Measurements from ENCODE around the gene SYCP2L.

DNA sequence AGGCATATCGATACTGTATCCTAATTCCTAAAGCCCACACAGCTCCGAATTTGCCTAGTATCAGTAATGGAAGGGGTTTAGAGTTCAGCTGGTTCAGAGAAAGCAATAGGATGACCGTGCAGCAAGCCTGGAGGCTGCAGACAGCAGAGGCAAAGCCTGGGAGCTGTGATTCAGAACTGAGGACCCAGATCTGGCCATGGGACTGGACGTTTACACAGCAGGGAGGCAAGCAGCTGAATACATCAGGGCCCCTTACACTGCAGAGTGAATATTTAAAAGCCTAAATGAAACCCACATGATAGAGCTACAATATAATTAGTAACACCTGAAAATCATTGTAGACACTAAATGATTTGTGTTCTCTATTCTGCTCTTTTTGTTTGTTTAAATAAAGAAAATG is 119.2 kb downstream of the SYCP2L start:
- no peak for TF ChIP-seq POLR2A (IDR thresholded peaks at IDR 0.05)
- TF ChIP-seq, protein P1, sequence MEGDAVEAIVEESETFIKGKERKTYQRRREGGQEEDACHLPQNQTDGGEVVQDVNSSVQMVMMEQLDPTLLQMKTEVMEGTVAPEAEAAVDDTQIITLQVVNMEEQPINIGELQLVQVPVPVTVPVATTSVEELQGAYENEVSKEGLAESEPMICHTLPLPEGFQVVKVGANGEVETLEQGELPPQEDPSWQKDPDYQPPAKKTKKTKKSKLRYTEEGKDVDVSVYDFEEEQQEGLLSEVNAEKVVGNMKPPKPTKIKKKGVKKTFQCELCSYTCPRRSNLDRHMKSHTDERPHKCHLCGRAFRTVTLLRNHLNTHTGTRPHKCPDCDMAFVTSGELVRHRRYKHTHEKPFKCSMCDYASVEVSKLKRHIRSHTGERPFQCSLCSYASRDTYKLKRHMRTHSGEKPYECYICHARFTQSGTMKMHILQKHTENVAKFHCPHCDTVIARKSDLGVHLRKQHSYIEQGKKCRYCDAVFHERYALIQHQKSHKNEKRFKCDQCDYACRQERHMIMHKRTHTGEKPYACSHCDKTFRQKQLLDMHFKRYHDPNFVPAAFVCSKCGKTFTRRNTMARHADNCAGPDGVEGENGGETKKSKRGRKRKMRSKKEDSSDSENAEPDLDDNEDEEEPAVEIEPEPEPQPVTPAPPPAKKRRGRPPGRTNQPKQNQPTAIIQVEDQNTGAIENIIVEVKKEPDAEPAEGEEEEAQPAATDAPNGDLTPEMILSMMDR (IDR thresholded peaks at IDR 0.05), result no peak

Data from testis (tissue), 2 donors.